Stimulated activated naive CD8-positive, alpha-beta T cell treated with anti-CD3 and anti-CD28 coated beads, Interleukin-15, Interleukin-2, amounts not matched to agents 100 ng/mL and 50 ng/mL, for 24 hours (primary cell): Measurements from ENCODE around the gene APBA2.

Source experiments
- H3K27ac Mint-ChIP-seq: one replicate; pipeline ENCODE4 v1.8.0; 2021; ENCODE audit warnings: mild to moderate bottlenecking, mixed read lengths
- H3K27me3 Mint-ChIP-seq: one replicate; pipeline ENCODE4 v1.8.0; 2021; ENCODE audit warnings: mixed read lengths
- H3K36me3 Mint-ChIP-seq: one replicate; pipeline ENCODE4 v1.8.0; 2021; ENCODE audit warnings: low read depth, mixed read lengths
- H3K4me1 Mint-ChIP-seq: one replicate; pipeline ENCODE4 v1.8.0; 2021; ENCODE audit warnings: low read depth, mixed read lengths
- H3K4me3 Mint-ChIP-seq: one replicate; pipeline ENCODE4 v1.8.0; 2021; ENCODE audit warnings: mild to moderate bottlenecking, mixed read lengths
- H3K9me3 Mint-ChIP-seq: one replicate; pipeline ENCODE4 v1.8.0; 2021; ENCODE audit warnings: mixed read lengths

Gene APBA2

GRCh38 chr15:28989896-28990295 is 104.1 kb downstream of the APBA2 start:
- H3K4me3 Mint-ChIP-seq, result no peak overlapping the region

GRCh38 chr15:28990390-28990789 is 104.6 kb downstream of the APBA2 start:
- Mint-ChIP-seq H3K4me3 (no peak overlapping the region), H3K27ac (no peak overlapping the region), H3K27me3 (no peaks in the 10 kb centered on the region), H3K9me3 (no peaks in the 10 kb centered on the region), H3K36me3 (peaks cover 4% of the 10 kb centered on the region), H3K4me1 (peaks cover 52% of the 10 kb centered on the region)

More at GRCh38 chr15:28989896-28990295, 104.1 kb downstream of the APBA2 start:
- H3K27ac Mint-ChIP-seq, result no peak overlapping the region
- peaks cover 52% of the 10 kb centered on the region for H3K4me1 Mint-ChIP-seq
- no peaks in the 10 kb centered on the region for H3K27me3 Mint-ChIP-seq
- no peaks in the 10 kb centered on the region for H3K9me3 Mint-ChIP-seq
- H3K36me3 Mint-ChIP-seq, result peaks cover 4% of the 10 kb centered on the region

- peaks cover 51% of the 10 kb centered on the region for H3K4me1 Mint-ChIP-seq
- H3K4me3 Mint-ChIP-seq, result no peak overlapping the region
These were observed 105.7 kb downstream of the APBA2 start for GRCh38 chr15:28991236-28992171.

DNA sequence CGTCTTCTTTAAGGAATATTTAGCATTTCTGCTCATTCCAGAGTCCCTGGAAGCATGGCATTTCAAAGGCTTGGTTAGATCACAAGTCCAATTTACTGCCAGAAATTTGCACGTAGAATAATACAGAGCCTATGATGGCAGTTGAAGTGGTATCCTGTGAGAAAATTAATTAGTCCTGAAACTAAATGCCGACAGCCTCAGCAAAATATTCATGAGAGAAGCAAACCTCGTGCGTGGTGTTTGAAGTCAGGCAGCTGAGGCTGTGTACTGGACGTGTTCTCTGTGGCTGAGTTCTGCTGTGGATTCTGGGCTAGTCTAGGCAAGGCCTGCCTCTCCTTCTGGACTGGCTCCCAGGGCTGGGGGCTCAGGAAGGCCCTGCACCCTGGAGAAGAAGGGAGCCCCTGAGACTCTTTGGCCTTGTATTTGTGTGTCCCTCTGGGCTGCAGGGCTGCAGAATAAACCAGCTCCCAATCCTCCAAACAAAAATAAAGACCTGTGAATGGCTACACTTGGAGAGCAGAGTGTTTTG is 106.6 kb downstream of the APBA2 start:
- peaks cover 42% of the 10 kb centered on the region for H3K4me1 Mint-ChIP-seq
- no peaks in the 10 kb centered on the region for H3K36me3 Mint-ChIP-seq
- no peak overlapping the region for H3K4me3 Mint-ChIP-seq
- H3K9me3 Mint-ChIP-seq, result no peaks in the 10 kb centered on the region
- no peak overlapping the region for H3K27ac Mint-ChIP-seq
- no peaks in the 10 kb centered on the region for H3K27me3 Mint-ChIP-seq

More at GRCh38 chr15:28991236-28992171, 105.7 kb downstream of the APBA2 start:
- no peak overlapping the region for H3K27ac Mint-ChIP-seq
- H3K36me3 Mint-ChIP-seq, result peaks cover 4% of the 10 kb centered on the region
- H3K9me3 Mint-ChIP-seq, result no peaks in the 10 kb centered on the region
- no peaks in the 10 kb centered on the region for H3K27me3 Mint-ChIP-seq

GRCh38 chr15:28993051-28993719 is 107.4 kb downstream of the APBA2 start:
- Mint-ChIP-seq H3K36me3 (no peaks in the 10 kb centered on the region), H3K9me3 (no peaks in the 10 kb centered on the region), H3K27me3 (no peaks in the 10 kb centered on the region), H3K27ac (peak overlapping the region; percentile 9), H3K4me3 (no peak overlapping the region), H3K4me1 (peaks cover 42% of the 10 kb centered on the region)

DNA sequence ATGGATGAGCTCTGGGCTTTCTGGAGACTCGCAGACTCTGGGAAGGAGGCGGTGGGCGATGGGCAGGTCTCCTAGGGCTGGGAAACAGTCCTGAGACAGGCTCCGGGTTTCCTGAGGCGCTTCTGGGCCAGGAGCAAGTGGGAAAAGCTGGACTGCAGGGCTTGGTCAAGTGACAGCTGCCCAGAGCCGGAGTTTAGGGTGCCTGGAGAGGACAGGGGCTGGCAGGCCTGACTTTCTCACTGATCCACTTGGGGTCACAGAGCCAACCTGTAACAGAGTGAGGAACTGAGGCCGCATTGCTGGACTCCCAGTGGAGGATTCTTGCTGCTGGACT is 107.9 kb downstream of the APBA2 start:
- Mint-ChIP-seq H3K27me3 (no peaks in the 10 kb centered on the region), H3K9me3 (no peaks in the 10 kb centered on the region), H3K4me3 (no peak overlapping the region), H3K4me1 (peaks cover 42% of the 10 kb centered on the region), H3K36me3 (no peaks in the 10 kb centered on the region), H3K27ac (peak overlapping the region; percentile 58)

DNA sequence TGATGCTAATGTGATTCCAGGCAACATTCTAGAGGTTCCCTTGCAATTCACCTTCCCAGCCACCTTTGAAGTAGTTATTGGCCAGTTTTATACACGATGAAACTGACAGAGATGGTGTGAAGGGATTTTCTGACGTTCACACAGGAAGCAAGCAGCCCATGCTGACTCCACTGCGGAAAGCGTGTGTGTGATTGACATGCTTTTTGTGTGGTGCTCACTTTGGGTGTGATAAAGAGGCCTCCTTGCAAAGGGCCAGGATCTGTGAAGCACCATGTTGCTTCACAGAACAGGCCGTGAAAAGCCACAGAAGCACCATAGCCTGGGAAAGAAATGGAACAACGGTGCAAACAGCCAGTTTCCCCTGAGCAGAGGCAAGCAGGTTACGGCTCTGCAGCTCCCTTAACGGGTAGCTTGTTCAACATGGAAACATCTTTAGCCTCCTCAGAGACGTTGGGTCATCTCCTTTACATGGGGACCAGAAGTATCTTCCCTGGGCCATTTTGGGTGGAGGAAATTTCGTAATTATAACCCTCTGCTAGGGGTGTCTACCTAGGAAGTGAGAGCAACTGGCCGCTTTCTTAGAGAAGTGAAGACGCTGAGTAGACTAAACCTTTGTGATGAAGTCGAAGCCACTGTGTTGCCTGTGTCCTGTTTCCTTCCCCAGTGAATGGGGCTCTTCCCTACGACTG is 108.5 kb downstream of the APBA2 start:
- H3K27me3 Mint-ChIP-seq, result no peaks in the 10 kb centered on the region
- H3K4me1 Mint-ChIP-seq, result peaks cover 42% of the 10 kb centered on the region
- no peaks in the 10 kb centered on the region for H3K36me3 Mint-ChIP-seq
- no peaks in the 10 kb centered on the region for H3K9me3 Mint-ChIP-seq
- peak overlapping the region; percentile 79 for H3K27ac Mint-ChIP-seq
- H3K4me3 Mint-ChIP-seq, result peak overlapping the region; percentile 17

GRCh38 chr15:28994831-28995596 is 109.2 kb downstream of the APBA2 start:
- peaks cover 38% of the 10 kb centered on the region for H3K4me1 Mint-ChIP-seq
- H3K9me3 Mint-ChIP-seq, result no peaks in the 10 kb centered on the region
- H3K27ac Mint-ChIP-seq, result peak overlapping the region; percentile 79

DNA sequence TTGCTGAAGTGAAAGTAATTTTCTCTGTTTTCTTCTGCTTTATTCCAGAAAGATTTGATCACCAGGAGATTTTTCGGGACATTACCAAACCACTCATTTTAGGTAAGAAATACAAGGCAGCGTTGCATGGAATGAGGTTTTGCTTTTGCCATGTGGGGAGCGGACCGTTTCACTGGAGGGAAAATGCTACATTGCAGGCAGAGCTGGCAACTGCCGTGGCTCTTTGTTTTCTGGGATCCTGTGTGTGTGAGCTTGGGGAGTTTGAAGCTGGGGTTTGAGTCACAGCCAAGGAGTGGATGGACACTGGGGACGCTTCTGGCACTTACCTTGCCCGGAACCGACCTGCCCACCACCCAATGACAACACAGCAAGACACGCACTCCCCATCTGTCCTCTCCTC is 109.9 kb downstream of the APBA2 start:
- H3K27me3 Mint-ChIP-seq, result no peaks in the 10 kb centered on the region
- no peak overlapping the region for H3K4me3 Mint-ChIP-seq
- H3K4me1 Mint-ChIP-seq, result peaks cover 38% of the 10 kb centered on the region
- no peaks in the 10 kb centered on the region for H3K9me3 Mint-ChIP-seq
- H3K36me3 Mint-ChIP-seq, result no peaks in the 10 kb centered on the region
- no peak overlapping the region for H3K27ac Mint-ChIP-seq

More at GRCh38 chr15:28994831-28995596, 109.2 kb downstream of the APBA2 start:
- H3K27me3 Mint-ChIP-seq, result no peaks in the 10 kb centered on the region
- H3K36me3 Mint-ChIP-seq, result no peaks in the 10 kb centered on the region
- H3K4me3 Mint-ChIP-seq, result peak overlapping the region; percentile 17

DNA sequence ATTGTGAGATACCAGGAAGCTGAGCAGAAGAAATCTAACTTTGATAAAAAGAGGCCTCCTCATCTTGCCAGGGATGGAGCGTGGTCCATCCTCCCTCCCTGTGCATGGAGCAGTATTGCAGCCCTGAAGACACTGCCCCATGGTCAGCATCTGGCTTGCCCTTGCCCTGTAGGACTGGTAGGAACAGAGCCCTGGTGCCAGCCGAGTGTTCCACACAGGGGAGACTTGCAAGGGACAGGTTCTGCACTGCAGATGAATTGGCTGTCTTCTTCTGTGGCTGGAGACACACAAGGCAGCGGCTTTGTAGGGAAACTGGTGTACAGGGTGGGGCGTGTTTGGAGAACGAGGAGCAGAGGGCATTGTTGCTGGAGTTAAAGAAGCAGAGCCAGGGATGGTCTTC is 110.5 kb downstream of the APBA2 start:
- H3K4me3 Mint-ChIP-seq, result no peak overlapping the region
- peaks cover 38% of the 10 kb centered on the region for H3K4me1 Mint-ChIP-seq
- H3K27ac Mint-ChIP-seq, result no peak overlapping the region

GRCh38 chr15:28996953-28997352 is 111.2 kb downstream of the APBA2 start:
- Mint-ChIP-seq H3K27ac (peak overlapping the region; percentile 16), H3K27me3 (no peaks in the 10 kb centered on the region), H3K4me3 (no peak overlapping the region), H3K9me3 (no peaks in the 10 kb centered on the region), H3K36me3 (no peaks in the 10 kb centered on the region), H3K4me1 (peaks cover 40% of the 10 kb centered on the region)

More for the DNA sequence above, 110.5 kb downstream of the APBA2 start:
- Mint-ChIP-seq H3K27me3 (no peaks in the 10 kb centered on the region), H3K9me3 (no peaks in the 10 kb centered on the region), H3K36me3 (no peaks in the 10 kb centered on the region)

DNA sequence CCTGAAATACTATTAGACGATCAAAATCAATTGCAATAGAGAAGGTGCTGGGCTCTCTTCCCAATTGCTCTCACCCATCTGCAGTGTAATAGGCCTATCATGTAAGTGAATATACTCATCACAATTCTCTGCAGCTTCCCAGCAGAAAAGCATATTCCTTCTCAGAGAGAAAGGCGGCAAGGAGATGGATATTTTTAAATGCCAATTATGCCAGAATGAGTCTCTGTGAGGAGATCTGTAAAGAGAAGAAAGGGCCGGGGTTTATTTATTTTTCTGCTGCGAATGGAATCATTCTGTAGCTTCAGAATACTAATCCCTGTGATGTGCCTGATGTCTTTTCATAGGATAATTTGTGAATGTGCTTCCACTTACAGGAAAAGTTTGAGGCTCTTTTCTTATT is 112.0 kb downstream of the APBA2 start:
- H3K27me3 Mint-ChIP-seq, result no peaks in the 10 kb centered on the region
- no peaks in the 10 kb centered on the region for H3K9me3 Mint-ChIP-seq
- H3K27ac Mint-ChIP-seq, result no peak overlapping the region
- H3K4me3 Mint-ChIP-seq, result no peak overlapping the region
- no peaks in the 10 kb centered on the region for H3K36me3 Mint-ChIP-seq
- H3K4me1 Mint-ChIP-seq, result peaks cover 44% of the 10 kb centered on the region

DNA sequence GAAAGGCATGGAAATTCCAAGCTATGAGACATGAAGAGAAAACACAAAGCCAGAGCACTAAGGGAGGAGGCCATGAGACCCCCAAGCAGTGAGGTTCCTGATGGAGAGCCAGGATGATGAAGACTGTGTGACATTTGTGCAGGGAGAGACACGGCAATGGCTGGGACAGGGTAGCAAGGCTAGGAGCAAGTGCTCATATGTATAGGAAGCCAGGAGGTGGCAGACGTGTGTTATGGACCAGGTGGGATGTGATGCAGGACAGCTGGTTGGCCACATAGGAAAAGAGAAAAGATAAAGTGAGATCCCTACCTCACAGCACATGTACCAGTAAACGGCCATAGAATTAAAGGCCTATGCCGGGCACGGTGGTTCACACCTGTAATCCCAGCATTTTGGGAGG is 112.7 kb downstream of the APBA2 start:
- Mint-ChIP-seq H3K36me3 (no peaks in the 10 kb centered on the region), H3K4me1 (peaks cover 44% of the 10 kb centered on the region), H3K27ac (no peak overlapping the region), H3K9me3 (no peaks in the 10 kb centered on the region), H3K4me3 (no peak overlapping the region), H3K27me3 (no peaks in the 10 kb centered on the region)

DNA sequence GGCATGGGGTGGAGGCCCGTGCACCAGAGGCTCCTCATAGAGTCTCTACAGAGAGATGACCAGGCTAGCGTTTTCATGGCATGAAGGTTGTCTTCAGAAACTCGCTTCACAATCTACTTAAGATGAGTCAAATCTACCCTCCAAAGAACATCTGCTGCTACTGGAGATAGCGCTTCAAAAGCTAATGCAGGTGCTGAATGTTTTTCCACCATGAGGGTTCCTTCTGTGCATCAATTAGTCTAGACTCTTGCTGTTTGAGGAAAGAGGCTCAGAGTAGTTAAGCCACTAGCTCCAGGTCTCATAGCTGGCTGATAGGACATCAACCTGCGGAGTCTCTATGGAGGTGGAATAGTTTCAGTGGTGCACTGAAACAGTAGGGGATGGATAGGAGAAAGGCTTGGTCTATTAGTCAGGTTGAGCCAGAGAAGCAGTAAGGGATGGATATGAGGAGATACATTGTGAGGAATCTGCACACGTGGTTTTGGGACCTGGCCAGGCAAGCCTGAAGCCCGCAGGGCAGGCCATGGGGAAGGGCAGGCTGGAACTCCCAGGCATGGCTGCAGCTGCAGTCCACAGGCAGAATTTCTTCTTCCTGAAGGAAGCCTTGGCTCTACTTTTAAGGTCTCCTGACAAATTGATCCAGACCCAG is 117.5 kb downstream of the APBA2 start:
- Mint-ChIP-seq H3K36me3 (peaks cover 8% of the 10 kb centered on the region), H3K4me1 (peaks cover 23% of the 10 kb centered on the region), H3K9me3 (peaks cover 7% of the 10 kb centered on the region), H3K27me3 (no peaks in the 10 kb centered on the region), H3K4me3 (no peak overlapping the region), H3K27ac (peak overlapping the region; percentile 5)
